Measurements from ENCODE around the gene IPCEF1.

Gene IPCEF1

GRCh38 chr6:154359161-154359574, 2.6 kb upstream of the IPCEF1 start:
- H3K4me3 ChIP-seq (ENCODE audit: low read depth, low read length): peak overlapping the region; percentile 2
- in situ Hi-C loops (cut with HindIII; ENCODE audit: low sequenced_read_pairs): no loop called here
- no peak for DNase-seq (ENCODE audit: low read depth, low spot score)
- TF ChIP-seq CTCF (IDR thresholded peaks at IDR 0.05; ENCODE audit: low read depth, low read length): no peak

- in situ Hi-C loops (cut with HindIII; ENCODE audit: low sequenced_read_pairs): no loop called here
- no peak for DNase-seq (ENCODE audit: low read depth, low spot score)
- TF ChIP-seq CTCF (IDR thresholded peaks at IDR 0.05; ENCODE audit: low read depth, low read length): no peak
- H3K4me3 ChIP-seq (ENCODE audit: low read depth, low read length): no peak overlapping the region
Measured at GRCh38 chr6:154358019-154358545, 1.5 kb upstream of the IPCEF1 start.

GRCh38 chr6:154356113-154356512, 490 bp downstream of the IPCEF1 start:
- no peak for DNase-seq (ENCODE audit: low read depth, low spot score)
- no peak for TF ChIP-seq CTCF (IDR thresholded peaks at IDR 0.05; ENCODE audit: low read depth, low read length)
- in situ Hi-C loops (cut with HindIII; ENCODE audit: low sequenced_read_pairs): no loop called here
- no peak overlapping the region for H3K4me3 ChIP-seq (ENCODE audit: low read depth, low read length)

GRCh38 chr6:154354265-154354777, 2.3 kb downstream of the IPCEF1 start:
- in situ Hi-C loops (cut with HindIII; ENCODE audit: low sequenced_read_pairs): no loop called here
- DNase-seq (ENCODE audit: low read depth, low spot score): no peak
- no peak for TF ChIP-seq CTCF (IDR thresholded peaks at IDR 0.05; ENCODE audit: low read depth, low read length)
- no peak overlapping the region for H3K4me3 ChIP-seq (ENCODE audit: low read depth, low read length)

GRCh38 chr6:154353626-154354025, 3.0 kb downstream of the IPCEF1 start:
- DNase-seq (ENCODE audit: low read depth, low spot score): no peak
- in situ Hi-C loops (cut with HindIII; ENCODE audit: low sequenced_read_pairs): no loop called here
- no peak for TF ChIP-seq CTCF (IDR thresholded peaks at IDR 0.05; ENCODE audit: low read depth, low read length)
- H3K4me3 ChIP-seq (ENCODE audit: low read depth, low read length): no peak overlapping the region

GRCh38 chr6:154352898-154353585, 3.6 kb downstream of the IPCEF1 start:
- in situ Hi-C loops (cut with HindIII; ENCODE audit: low sequenced_read_pairs): no loop called here
- no peak overlapping the region for H3K4me3 ChIP-seq (ENCODE audit: low read depth, low read length)
- DNase-seq (ENCODE audit: low read depth, low spot score): no peak

More at GRCh38 chr6:154352898-154353585, 3.6 kb downstream of the IPCEF1 start:
- no peak for TF ChIP-seq CTCF (IDR thresholded peaks at IDR 0.05; ENCODE audit: low read depth, low read length)
